ENCODE measurements around the gene CERS6. TPM values are rescaled to one million over a fixed set of nuclear protein-coding genes. Genes with fewer than 3 reads are reported as not detected.
"Not testable (repeated sequence)": the region's sequence is repeated elsewhere in the genome, so short reads cannot be mapped to it uniquely, and the experiment has no call there.

CERS6 gene
- total and polyA plus RNA-seq, 12 donors: 5.0 to 110 (median 29.6) TPM

DNA sequence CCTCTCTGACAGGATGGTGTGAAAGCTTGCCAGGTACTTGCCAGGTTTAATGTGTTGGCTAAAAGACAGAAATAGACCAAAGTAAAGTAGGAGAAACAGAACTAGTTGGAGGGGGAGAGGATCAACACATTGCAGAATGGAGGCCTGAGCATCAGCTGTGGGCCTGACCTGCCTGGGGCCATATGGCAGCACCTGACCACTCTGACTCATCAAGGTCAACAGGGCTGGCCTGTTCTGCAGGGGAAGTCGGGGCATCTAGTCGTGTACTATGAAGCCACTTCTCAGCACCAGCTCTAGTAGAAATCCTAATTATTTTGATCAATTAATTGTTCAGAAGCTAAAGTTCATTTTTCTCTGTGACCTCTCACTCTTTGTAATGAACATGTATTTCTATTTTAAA, 310.5 kb downstream of the CERS6 start:
- no peak for DNase-seq
- Histone ChIP-seq H3K4me3 (no peak overlapping the region), H3K9me3 (replicated peaks in 1 of 3) (no peaks in the 10 kb centered on the region), H3K4me1 (replicated peaks in 1 of 2) (no peaks in the 10 kb centered on the region), H3K36me3 (replicated peaks in 1 of 2) (no peaks in the 10 kb centered on the region), H3K27ac (no peak overlapping the region), H3K27me3 (no peaks in the 10 kb centered on the region)
- intact Hi-C loops (cut with DNase I): no loop called here
- TF ChIP-seq, protein P1, sequence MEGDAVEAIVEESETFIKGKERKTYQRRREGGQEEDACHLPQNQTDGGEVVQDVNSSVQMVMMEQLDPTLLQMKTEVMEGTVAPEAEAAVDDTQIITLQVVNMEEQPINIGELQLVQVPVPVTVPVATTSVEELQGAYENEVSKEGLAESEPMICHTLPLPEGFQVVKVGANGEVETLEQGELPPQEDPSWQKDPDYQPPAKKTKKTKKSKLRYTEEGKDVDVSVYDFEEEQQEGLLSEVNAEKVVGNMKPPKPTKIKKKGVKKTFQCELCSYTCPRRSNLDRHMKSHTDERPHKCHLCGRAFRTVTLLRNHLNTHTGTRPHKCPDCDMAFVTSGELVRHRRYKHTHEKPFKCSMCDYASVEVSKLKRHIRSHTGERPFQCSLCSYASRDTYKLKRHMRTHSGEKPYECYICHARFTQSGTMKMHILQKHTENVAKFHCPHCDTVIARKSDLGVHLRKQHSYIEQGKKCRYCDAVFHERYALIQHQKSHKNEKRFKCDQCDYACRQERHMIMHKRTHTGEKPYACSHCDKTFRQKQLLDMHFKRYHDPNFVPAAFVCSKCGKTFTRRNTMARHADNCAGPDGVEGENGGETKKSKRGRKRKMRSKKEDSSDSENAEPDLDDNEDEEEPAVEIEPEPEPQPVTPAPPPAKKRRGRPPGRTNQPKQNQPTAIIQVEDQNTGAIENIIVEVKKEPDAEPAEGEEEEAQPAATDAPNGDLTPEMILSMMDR (IDR thresholded peaks at IDR 0.05): no peak
- no peak for TF ChIP-seq POLR2A (IDR thresholded peaks at IDR 0.05)
- 50 to 72% (median 57%) methylated on average over 2 of the region's 2 CpGs for WGBS, 4 donors

DNA sequence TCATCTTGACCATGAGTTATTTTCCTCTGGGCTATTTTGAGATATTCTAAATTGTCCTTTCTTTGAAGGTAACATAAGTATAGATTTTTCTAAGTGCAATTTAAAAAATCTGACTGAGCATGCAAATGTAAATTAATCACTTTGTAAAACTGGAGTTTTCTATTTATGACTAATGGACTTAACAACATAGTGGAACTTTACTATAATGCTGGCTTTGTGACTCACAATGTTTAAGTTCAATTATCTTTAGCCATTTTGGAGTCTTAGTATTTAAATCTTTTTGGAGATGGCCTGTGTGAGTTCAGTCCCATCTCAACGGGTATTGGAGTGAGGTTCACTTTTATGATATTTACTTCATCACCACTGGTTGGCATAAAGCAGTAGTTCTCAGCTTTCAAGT, 311.2 kb downstream of the CERS6 start:
- Histone ChIP-seq H3K4me3 (no peak overlapping the region), H3K27me3 (no peaks in the 10 kb centered on the region), H3K36me3 (replicated peaks in 1 of 2) (no peaks in the 10 kb centered on the region), H3K9me3 (replicated peaks in 1 of 3) (no peaks in the 10 kb centered on the region), H3K27ac (no peak overlapping the region), H3K4me1 (replicated peaks in 1 of 2) (no peaks in the 10 kb centered on the region)
- DNase-seq: no peak
- no peak for TF ChIP-seq POLR2A (IDR thresholded peaks at IDR 0.05)
- intact Hi-C loops (cut with DNase I): no loop called here
- 71 to 83% (median 80%) methylated on average over 1 of the region's 1 CpG for WGBS, 4 donors

DNA sequence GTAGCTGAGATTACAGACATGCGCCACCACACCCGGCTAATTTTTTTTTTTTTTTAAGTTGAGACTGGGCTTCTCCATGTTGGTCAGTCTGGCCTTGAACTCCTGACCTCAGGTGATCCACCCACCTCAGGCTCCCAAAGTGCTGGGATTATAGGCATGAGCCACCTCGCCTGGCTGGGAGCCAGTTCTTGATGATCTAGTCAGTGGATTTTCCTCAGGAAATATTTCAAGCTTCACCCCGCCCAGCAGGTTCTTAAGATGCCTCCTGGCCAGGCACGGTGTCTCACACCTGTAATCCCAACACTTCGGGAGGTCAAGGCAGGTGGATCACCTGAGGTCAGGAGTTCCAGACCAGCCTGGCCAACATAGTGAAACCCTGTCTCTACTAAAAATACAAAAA, 312.3 kb downstream of the CERS6 start:
- H3K36me3 ChIP-seq (replicated peaks in 1 of 2); H3K4me3 ChIP-seq; intact Hi-C loops (cut with DNase I); H3K27ac ChIP-seq; H3K9me3 ChIP-seq (replicated peaks in 1 of 3); H3K4me1 ChIP-seq (replicated peaks in 1 of 2); DNase-seq; H3K27me3 ChIP-seq: not testable (repeated sequence)
- 94 to 98% (median 96%) methylated on average over 2 to 6 of the region's 6 CpGs for WGBS, 4 donors

DNA sequence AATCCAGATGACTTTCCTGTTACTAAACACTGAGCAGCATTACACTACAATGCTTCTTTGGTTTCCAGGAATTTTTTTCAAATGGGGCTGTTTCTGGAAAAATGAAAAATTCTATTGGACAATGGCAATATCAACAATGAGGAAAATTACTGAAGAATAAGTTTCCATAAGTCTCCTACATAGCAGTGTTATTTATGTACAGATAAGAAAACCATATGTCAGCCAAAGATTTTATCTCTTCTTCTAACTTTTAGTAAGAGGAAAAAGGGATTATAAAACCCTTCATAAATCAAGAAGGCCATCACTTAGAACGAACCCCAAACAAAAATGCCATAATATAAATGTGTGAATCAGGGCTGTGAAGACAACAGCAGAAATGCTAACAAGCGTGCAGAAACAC, 314.7 kb downstream of the CERS6 start:
- intact Hi-C loops (cut with DNase I): loop anchor here (5.0 to 10.0 kb wide), 3 partner anchors 74 to 152 kb away; no protein-coding TSS in a partner anchor
- no peak overlapping the region for H3K4me3 ChIP-seq
- H3K27me3 ChIP-seq: no peaks in the 10 kb centered on the region
- H3K36me3 ChIP-seq (replicated peaks in 1 of 2): no peaks in the 10 kb centered on the region
- H3K4me1 ChIP-seq (replicated peaks in 1 of 2): peaks cover 0 to 6% of the 10 kb centered on the region in 2 donors
- H3K27ac ChIP-seq: no peak overlapping the region
- DNase-seq: no peak
- WGBS, 4 donors: 63 to 74% (median 66%) methylated on average over 2 of the region's 2 CpGs
- H3K9me3 ChIP-seq (replicated peaks in 1 of 3): no peaks in the 10 kb centered on the region
- TF ChIP-seq, protein P1 (IDR thresholded peaks at IDR 0.05): no peak
- TF ChIP-seq POLR2A (IDR thresholded peaks at IDR 0.05): no peak

DNA sequence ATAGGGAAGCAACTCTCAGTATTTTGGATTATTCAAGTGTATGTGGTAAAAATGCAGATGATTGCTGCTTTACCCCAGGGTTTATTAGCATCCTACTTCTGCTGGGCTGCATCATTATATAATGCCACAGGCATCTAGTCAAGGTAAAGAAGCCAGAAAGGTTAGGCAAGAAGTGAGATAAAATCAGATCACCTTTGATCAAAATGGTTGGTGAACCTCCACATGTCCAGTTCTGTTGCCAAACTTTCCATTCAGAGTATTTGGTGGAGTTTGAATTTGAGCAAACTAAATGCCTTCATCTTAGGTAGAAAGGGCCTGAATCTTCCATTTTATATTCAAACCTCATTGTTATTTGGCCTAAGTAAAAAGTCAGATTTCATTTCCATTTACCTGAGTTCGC, 316.6 kb downstream of the CERS6 start:
- WGBS, 4 donors: 88 to 100% (median 96%) methylated on average over 1 of the region's 1 CpG
- TF ChIP-seq POLR2A (IDR thresholded peaks at IDR 0.05): no peak
- TF ChIP-seq, protein P1 (IDR thresholded peaks at IDR 0.05): no peak
- Histone ChIP-seq H3K4me1 (replicated peaks in 1 of 2) (peaks cover 0 to 6% of the 10 kb centered on the region in 2 donors), H3K4me3 (no peak overlapping the region), H3K27ac (no peak overlapping the region), H3K36me3 (replicated peaks in 1 of 2) (no peaks in the 10 kb centered on the region), H3K9me3 (replicated peaks in 1 of 3) (no peaks in the 10 kb centered on the region), H3K27me3 (no peaks in the 10 kb centered on the region)
- DNase-seq: no peak
- intact Hi-C loops (cut with DNase I): loop anchor here (5.0 to 10.0 kb wide), 3 partner anchors 72 to 150 kb away; no protein-coding TSS in a partner anchor
